SK-N-SH treated with all-trans-retinoic acid at 6 μM for 48 hours (cell line): ENCODE results near the gene RGCC.

Source experiments
- ATAC-seq: fragments of 200-7000 bp; cut with Tn5 transposase; 3 replicates; pipeline ENCODE4 v1.9.1; 2020; ENCODE audit warnings: mild to moderate bottlenecking, moderate library complexity
- ARNTL ChIP-seq: fragments of 450-650 bp; formaldehyde crosslinking; IDR thresholded peaks from 2 replicates; pipeline ENCODE4 v1.5.0; 2020; ENCODE audit warnings: low read depth, mild to moderate bottlenecking, moderate library complexity, borderline replicate concordance
- BACH2 ChIP-seq: fragments of 250-450 bp; sonication (Bioruptor Pico); IDR thresholded peaks from 2 replicates; pipeline ENCODE4 v1.9.0; 2021; ENCODE audit warnings: mild to moderate bottlenecking, borderline replicate concordance
- CSDC2 ChIP-seq: fragments of 250-450 bp; sonication (Bioruptor Pico); IDR thresholded peaks from 2 replicates; pipeline ENCODE4 v1.5.0; 2020; ENCODE audit warnings: mild to moderate bottlenecking, moderate library complexity
- ESRRG ChIP-seq: fragments of 250-450 bp; sonication (Bioruptor Pico); IDR thresholded peaks from 2 replicates; pipeline ENCODE4 v1.6.1; 2021; ENCODE audit warnings: mild to moderate bottlenecking
- GLIS3 ChIP-seq: fragments of 250-450 bp; sonication (Bioruptor Pico); IDR thresholded peaks from 2 replicates; pipeline ENCODE4 v1.5.0; 2020; ENCODE audit warnings: mild to moderate bottlenecking, moderate library complexity
- ISL1 ChIP-seq: fragments of 250-450 bp; sonication (Bioruptor Pico); IDR thresholded peaks from 2 replicates; pipeline ENCODE4 v2.1.2; 2022; ENCODE audit warnings: mild to moderate bottlenecking, moderate library complexity
- OSR1 ChIP-seq: fragments of 250-450 bp; sonication (Bioruptor Pico); IDR thresholded peaks from 2 replicates; pipeline ENCODE4 v1.8.0; 2022; ENCODE audit warnings: moderate library complexity, mild to moderate bottlenecking, inconsistent platforms
- RARB ChIP-seq: fragments of 250-450 bp; sonication (Bioruptor Pico); IDR thresholded peaks from 2 replicates; pipeline ENCODE4 v1.8.0; 2021; ENCODE audit warnings: mild to moderate bottlenecking, moderate library complexity
- TOX ChIP-seq: fragments of 250-450 bp; sonication (Bioruptor Pico); IDR thresholded peaks from 2 replicates; pipeline ENCODE4 v1.8.0; 2021; ENCODE audit warnings: mild to moderate bottlenecking, moderate library complexity, borderline replicate concordance
- ZC3H10 ChIP-seq: fragments of 250-450 bp; sonication (Bioruptor Pico); IDR thresholded peaks from 2 replicates; pipeline ENCODE4 v1.5.1; 2021; ENCODE audit warnings: mild to moderate bottlenecking, moderate library complexity
- ZFP3 ChIP-seq: fragments of 250-450 bp; sonication (Bioruptor Pico); IDR thresholded peaks from 2 replicates; pipeline ENCODE4 v1.5.0; 2020; ENCODE audit warnings: mild to moderate bottlenecking, moderate library complexity
- ZFP30 ChIP-seq: fragments of 450-650 bp; formaldehyde crosslinking; IDR thresholded peaks from 2 replicates; pipeline ENCODE4 v1.5.0; 2022; ENCODE audit warnings: mild to moderate bottlenecking, moderate library complexity
- ZNF565 ChIP-seq: fragments of 450-650 bp; formaldehyde crosslinking; conservative IDR thresholded peaks from 2 replicates; pipeline ENCODE4 v1.5.0; 2020; ENCODE audit warnings: low read depth, mild to moderate bottlenecking, moderate library complexity
- ZNF70 ChIP-seq: fragments of 450-650 bp; formaldehyde crosslinking; IDR thresholded peaks from 2 replicates; pipeline ENCODE4 v1.5.0; 2020; ENCODE audit warnings: mild to moderate bottlenecking, moderate library complexity
- ZNF8 ChIP-seq: fragments of 450-650 bp; formaldehyde crosslinking; IDR thresholded peaks from 2 replicates; pipeline ENCODE4 v1.5.0; 2020; ENCODE audit warnings: mild to moderate bottlenecking, moderate library complexity
- TF ChIP-seq, protein P1 (sequence below): fragments of 250-450 bp; sonication (Bioruptor Pico); IDR thresholded peaks from 2 replicates; pipeline ENCODE4 v1.5.1; 2021; ENCODE audit warnings: mild to moderate bottlenecking, moderate library complexity
- TF ChIP-seq, protein P2 (sequence below): fragments of 250-450 bp; sonication (Bioruptor Pico); IDR thresholded peaks from 2 replicates; pipeline ENCODE4 v1.8.0; 2021; ENCODE audit warnings: low read depth, mild to moderate bottlenecking, moderate library complexity, borderline replicate concordance
- TF ChIP-seq, protein P3 (sequence below): fragments of 250-450 bp; sonication (Bioruptor Pico); IDR thresholded peaks from 2 replicates; pipeline ENCODE4 v1.5.1; 2020; ENCODE audit warnings: low read depth, mild to moderate bottlenecking, moderate library complexity
- TF ChIP-seq, protein P4 (sequence below): fragments of 250-450 bp; sonication (Bioruptor Pico); IDR thresholded peaks from 2 replicates; pipeline ENCODE4 v1.5.0; 2020; ENCODE audit warnings: mild to moderate bottlenecking, moderate library complexity
- TF ChIP-seq, protein P5 (sequence below): fragments of 250-450 bp; sonication (Bioruptor Pico); IDR thresholded peaks from 2 replicates; pipeline ENCODE4 v1.8.0; 2020; ENCODE audit warnings: mild to moderate bottlenecking, moderate library complexity, borderline replicate concordance

RGCC gene

DNA sequence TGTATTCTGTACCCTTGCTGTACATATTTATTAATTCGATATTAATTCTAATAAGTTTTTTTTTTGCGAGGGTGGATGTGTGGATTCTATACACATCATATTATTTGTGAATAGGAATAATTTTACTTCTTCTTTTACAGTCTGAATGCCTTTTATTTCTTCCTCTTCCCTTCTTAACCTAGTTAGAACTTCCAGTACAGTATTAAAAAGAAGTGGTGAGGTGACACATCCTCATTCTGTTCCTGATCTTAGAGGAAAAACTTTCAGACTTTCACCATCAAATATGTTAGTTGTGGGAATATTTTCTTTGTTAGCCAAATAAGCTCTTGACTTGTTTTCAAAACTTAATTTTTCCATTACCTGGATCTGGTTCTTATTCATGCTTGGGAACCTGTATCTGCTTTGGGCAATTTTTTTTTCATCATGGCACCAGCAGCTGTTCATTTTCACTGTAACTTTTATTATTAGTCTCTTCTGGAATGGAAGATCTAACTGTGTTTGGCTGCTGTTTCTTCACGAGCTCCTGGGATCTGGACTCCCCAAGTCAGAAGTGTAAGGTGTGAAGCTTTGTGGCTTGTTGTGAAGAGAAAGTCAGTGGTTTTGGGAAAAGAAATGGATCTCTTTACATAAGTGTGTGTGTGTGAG lies 33.1 kb downstream of the RGCC start:
- ATAC-seq = no peak
- TF ChIP-seq RARB (CRISPR knock-in tag) (no peak), ZFP3 (CRISPR knock-in tag) (no peak), ZFP30 (CRISPR knock-in tag) (no peak), ZNF8 (CRISPR knock-in tag) (no peak), BACH2 (CRISPR knock-in tag) (no peak)
- TF ChIP-seq, protein P1, sequence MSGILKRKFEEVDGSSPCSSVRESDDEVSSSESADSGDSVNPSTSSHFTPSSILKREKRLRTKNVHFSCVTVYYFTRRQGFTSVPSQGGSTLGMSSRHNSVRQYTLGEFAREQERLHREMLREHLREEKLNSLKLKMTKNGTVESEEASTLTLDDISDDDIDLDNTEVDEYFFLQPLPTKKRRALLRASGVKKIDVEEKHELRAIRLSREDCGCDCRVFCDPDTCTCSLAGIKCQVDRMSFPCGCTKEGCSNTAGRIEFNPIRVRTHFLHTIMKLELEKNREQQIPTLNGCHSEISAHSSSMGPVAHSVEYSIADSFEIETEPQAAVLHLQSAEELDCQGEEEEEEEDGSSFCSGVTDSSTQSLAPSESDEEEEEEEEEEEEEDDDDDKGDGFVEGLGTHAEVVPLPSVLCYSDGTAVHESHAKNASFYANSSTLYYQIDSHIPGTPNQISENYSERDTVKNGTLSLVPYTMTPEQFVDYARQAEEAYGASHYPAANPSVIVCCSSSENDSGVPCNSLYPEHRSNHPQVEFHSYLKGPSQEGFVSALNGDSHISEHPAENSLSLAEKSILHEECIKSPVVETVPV (CRISPR knock-in tag) = no peak

DNA sequence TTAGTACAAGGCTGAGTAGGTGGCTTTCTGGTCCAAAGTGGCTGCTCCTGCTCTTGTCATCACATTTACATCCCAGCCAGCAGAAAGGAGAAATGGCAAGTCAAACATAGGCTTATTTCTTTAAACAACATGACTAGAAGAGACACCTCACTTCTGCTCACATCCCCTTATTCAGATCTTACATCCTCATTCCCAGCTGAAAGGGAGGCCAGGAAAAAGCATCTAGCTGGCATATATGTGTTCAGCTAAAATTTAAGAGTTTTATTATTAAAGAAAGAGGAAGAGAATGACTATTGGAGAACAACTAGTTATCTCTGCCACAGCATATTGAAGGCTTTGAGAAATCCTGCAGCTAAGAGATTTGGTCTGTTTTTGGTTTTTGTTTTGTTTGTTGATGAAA lies 34.1 kb downstream of the RGCC start:
- no peak for TF ChIP-seq ZC3H10 (CRISPR knock-in tag)
- TF ChIP-seq ZNF565 (CRISPR knock-in tag) = no peak
- TF ChIP-seq OSR1 (CRISPR knock-in tag) = no peak
- no peak for TF ChIP-seq TOX (CRISPR knock-in tag)
- TF ChIP-seq BACH2 (CRISPR knock-in tag) = no peak
- no peak for TF ChIP-seq ISL1 (CRISPR knock-in tag)
- no peak for TF ChIP-seq ZFP3 (CRISPR knock-in tag)
- TF ChIP-seq GLIS3 (CRISPR knock-in tag) = no peak
- TF ChIP-seq, protein P2, sequence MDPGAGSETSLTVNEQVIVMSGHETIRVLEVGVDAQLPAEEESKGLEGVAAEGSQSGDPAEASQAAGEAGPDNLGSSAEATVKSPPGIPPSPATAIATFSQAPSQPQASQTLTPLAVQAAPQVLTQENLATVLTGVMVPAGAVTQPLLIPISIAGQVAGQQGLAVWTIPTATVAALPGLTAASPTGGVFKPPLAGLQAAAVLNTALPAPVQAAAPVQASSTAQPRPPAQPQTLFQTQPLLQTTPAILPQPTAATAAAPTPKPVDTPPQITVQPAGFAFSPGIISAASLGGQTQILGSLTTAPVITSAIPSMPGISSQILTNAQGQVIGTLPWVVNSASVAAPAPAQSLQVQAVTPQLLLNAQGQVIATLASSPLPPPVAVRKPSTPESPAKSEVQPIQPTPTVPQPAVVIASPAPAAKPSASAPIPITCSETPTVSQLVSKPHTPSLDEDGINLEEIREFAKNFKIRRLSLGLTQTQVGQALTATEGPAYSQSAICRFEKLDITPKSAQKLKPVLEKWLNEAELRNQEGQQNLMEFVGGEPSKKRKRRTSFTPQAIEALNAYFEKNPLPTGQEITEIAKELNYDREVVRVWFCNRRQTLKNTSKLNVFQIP = no peak
- TF ChIP-seq, protein P3, sequence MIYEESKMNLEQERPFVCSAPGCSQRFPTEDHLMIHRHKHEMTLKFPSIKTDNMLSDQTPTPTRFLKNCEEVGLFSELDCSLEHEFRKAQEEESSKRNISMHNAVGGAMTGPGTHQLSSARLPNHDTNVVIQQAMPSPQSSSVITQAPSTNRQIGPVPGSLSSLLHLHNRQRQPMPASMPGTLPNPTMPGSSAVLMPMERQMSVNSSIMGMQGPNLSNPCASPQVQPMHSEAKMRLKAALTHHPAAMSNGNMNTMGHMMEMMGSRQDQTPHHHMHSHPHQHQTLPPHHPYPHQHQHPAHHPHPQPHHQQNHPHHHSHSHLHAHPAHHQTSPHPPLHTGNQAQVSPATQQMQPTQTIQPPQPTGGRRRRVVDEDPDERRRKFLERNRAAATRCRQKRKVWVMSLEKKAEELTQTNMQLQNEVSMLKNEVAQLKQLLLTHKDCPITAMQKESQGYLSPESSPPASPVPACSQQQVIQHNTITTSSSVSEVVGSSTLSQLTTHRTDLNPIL (CRISPR knock-in tag) = no peak
- TF ChIP-seq, protein P4, sequence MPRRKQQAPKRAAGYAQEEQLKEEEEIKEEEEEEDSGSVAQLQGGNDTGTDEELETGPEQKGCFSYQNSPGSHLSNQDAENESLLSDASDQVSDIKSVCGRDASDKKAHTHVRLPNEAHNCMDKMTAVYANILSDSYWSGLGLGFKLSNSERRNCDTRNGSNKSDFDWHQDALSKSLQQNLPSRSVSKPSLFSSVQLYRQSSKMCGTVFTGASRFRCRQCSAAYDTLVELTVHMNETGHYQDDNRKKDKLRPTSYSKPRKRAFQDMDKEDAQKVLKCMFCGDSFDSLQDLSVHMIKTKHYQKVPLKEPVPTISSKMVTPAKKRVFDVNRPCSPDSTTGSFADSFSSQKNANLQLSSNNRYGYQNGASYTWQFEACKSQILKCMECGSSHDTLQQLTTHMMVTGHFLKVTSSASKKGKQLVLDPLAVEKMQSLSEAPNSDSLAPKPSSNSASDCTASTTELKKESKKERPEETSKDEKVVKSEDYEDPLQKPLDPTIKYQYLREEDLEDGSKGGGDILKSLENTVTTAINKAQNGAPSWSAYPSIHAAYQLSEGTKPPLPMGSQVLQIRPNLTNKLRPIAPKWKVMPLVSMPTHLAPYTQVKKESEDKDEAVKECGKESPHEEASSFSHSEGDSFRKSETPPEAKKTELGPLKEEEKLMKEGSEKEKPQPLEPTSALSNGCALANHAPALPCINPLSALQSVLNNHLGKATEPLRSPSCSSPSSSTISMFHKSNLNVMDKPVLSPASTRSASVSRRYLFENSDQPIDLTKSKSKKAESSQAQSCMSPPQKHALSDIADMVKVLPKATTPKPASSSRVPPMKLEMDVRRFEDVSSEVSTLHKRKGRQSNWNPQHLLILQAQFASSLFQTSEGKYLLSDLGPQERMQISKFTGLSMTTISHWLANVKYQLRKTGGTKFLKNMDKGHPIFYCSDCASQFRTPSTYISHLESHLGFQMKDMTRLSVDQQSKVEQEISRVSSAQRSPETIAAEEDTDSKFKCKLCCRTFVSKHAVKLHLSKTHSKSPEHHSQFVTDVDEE (CRISPR knock-in tag) = no peak
- TF ChIP-seq, protein P5, sequence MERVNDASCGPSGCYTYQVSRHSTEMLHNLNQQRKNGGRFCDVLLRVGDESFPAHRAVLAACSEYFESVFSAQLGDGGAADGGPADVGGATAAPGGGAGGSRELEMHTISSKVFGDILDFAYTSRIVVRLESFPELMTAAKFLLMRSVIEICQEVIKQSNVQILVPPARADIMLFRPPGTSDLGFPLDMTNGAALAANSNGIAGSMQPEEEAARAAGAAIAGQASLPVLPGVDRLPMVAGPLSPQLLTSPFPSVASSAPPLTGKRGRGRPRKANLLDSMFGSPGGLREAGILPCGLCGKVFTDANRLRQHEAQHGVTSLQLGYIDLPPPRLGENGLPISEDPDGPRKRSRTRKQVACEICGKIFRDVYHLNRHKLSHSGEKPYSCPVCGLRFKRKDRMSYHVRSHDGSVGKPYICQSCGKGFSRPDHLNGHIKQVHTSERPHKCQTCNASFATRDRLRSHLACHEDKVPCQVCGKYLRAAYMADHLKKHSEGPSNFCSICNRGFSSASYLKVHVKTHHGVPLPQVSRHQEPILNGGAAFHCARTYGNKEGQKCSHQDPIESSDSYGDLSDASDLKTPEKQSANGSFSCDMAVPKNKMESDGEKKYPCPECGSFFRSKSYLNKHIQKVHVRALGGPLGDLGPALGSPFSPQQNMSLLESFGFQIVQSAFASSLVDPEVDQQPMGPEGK (CRISPR knock-in tag) = no peak
- TF ChIP-seq, protein P1 (CRISPR knock-in tag) = no peak
- TF ChIP-seq CSDC2 = no peak
- TF ChIP-seq ARNTL (CRISPR knock-in tag) = no peak
- TF ChIP-seq ZNF8 (CRISPR knock-in tag) = no peak
- TF ChIP-seq ZNF70 = no peak
- no peak for TF ChIP-seq ESRRG (CRISPR knock-in tag)
- TF ChIP-seq RARB (CRISPR knock-in tag) = no peak
- no peak for ATAC-seq
